Stimulated activated CD8-positive, alpha-beta memory T cell treated with anti-CD3 and anti-CD28 coated beads, Interleukin-7, amount 100 ng/mL, for 1 hour (primary cell): Measurements from ENCODE around the gene CTAGE1.

Experiments used
- DNase-seq, 2 donors: peaks; one replicate each; pipeline ENCODE4 v3.0.0-alpha.2; 2020; ENCODE audit warnings: low read depth in 2 of 2

CTAGE1 gene

DNA sequence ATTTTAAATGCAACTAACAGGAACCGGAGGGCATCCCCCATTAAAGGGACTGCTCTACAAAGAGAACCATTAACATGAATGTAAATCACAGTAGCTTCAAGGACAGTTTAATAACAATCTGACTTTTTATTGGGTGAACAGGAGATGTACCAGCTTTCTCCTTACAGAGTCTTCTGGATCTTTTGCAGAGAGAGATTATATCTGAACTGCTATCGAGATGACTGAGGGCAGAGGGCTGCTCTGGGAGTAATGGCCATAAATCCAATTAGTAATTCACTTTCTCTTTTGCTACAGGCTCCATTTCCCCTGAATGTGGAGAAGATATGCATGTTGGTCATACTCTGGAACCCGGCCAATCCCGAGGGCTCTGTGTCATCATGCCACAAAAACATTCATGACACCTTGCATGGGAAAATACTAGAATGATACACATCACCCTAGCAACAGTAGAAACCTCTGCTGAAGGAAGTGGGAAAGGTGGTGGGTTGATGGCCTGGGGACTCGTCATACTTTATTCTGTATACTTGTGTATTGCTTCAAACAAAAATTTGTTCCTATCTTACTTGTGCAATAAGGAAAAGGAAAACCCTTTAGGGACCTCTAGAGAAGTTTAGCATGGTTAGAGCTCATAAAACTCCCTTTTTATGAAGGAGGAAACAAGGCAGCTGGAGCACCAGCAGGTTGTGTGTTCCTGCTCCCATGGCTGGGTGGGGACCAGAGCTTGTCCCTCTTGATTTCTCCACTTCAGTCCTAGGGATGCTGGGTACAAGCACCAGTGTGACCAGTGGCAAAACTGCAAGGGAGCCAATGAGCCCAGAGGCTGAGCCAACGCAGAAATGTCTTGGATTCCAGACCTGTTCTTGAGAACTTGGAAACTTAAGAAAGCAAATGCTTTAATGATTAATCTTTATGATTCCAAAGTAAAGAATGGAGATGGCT is 26.0 kb downstream of the CTAGE1 start:
- peak; percentile 16 to 53 for DNase-seq

DNA sequence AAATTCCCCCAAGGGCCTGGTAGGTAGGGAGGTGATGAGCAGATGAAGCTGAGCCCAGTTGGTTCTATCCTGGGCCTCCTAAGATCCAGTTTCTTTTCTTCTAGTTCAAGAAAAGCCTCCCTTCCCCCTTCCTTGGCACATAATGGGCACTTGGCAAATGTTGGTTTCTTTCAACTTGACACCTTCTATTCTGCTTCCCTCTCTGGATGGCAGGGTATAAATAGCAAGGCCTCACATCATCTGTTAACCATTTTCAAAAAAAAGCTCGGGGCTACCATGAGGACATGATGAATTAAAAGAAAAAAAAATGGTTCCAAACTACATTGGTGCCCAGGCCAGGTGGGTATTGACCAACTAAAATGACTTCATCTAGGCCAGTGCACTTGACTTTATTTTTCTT is 29.9 kb downstream of the CTAGE1 start:
- DNase-seq: no peak

DNA sequence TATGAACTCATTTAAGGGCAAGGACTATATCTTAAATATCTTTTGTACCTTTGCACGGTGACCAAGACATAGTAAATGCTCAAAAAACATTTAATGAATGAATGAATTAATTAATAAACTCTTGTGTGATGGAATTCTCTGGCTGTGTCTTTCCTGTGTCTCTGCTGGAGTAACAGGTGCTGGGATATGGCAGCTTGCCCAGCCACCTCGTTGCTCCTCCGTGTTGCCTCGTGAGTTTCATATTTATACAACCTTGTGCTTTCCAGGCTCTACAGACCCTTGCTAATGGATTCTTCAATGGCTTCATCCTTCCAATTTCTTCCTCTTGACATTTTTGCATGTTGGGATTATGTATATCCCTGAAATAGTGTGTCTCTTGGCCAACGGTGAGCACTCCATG is 30.4 kb downstream of the CTAGE1 start:
- DNase-seq: no peak

DNA sequence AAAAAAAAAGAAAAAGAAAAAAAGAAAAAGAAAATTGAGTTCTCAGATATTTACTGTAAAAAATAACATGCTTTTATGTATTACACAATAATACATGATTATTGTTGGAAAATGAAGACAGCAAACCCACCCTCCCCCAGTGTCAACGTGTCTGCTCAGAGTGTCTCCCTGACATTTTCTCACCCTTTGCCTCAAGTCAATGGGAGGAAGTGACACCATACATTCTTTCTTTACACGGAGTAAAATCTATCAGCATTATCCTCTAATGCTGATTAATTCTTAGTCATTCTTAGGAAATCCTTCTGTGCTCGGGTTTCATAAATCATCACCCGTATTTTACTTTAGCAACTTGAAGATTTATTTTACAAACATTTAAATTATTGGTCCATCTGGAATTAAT is 32.0 kb downstream of the CTAGE1 start:
- DNase-seq: no peak

DNA sequence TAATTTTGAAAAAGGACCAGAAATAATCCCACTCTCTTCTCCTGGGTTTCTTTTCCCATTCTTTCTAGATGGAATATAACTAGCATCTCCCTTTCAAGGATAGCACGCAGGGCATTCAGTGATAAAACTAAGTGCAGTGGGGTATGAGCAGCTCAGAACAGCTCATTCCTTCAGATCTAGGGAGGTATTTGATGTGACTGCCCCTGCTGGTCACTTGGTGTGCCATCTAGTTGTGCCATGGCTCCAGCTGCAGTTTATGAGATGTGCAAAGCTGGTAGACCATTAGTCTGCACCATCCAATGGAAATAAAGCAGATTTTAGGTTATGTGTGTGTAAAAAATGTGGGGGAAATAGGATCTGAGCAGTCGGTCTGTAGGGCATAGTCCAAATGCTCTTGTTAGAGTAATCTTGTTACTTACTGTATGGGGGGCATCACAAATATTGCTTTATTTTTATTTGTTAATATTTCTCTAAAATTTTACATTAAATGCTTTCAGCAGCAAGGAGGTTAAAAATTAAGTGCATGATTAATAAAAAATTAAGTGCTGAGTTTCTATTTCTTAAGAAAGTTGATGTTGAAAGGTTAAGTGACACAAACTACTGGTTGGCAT is 38.9 kb downstream of the CTAGE1 start:
- no peak for DNase-seq

DNA sequence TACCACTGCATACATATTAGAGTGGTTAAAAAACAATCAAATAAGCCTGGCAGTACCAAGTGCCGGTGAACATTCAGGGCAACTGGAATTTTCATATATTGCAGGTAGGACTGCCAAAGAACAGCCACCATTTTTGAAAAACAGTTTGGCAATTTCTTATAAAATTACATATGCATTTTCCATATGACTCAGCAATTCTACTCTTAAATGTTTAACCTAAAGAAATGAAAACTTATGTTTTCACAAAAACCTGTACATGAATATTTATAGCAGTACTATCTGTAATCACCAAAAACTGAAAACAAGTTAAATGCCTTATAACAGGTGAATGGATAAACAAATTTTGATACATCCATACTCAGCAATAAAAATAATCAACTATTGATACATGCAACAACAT is 39.9 kb downstream of the CTAGE1 start:
- no peak for DNase-seq

DNA sequence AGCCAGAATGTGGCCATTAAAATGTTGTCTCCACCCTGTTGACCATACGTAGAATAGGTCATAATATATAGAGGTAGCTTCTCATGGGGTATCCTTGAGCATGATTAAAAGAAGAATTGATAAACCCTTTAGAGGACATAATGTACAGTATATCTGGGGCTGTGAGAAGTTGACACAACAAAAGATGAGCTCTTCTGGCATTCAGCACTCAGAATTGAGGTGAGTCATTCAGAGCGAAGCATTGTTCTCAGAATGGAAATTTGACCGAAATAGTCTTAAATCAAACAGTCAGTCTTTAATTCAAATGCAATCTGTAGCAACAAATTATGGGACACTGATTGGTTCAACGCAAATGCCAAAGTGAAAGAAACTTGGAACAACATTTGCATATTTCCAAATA is 47.3 kb downstream of the CTAGE1 start:
- DNase-seq: no peak

DNA sequence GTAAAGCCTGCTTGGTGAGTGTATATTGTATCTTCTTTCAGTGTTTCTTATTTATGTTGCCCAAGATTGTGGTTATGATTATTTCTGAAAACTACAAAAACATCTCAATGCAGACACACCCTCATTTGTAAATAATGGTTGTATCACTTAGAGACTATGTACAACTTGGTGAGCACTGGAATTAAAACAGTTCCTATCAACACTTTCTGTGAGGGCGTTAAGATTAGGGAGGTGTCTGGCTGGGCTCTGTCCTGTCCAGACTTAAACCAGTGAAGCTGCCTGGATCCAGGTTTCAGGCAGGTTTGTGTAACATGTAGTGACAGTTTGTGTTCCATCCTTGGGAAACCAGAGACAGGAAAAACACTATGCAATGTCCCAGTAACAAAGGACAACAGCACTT is 49.7 kb downstream of the CTAGE1 start:
- no peak for DNase-seq

DNA sequence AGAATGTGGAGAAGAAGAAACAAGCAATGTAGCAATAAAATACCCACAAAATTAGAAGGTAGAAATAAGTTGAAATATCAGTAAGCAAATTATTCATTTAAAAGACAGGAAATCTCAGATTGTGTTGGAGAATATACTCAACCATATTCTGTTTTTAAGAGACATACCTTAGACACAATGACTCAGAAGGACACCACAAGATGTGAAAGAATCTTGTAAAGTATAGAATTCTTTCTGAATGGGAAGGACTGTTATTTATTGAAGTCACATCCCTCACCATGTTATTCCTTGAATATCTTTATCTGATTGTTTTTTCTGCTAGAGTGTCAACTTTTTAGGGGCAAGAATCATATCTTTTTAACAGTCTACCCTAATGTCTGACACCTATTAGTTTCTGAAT is 50.4 kb downstream of the CTAGE1 start:
- no peak for DNase-seq

DNA sequence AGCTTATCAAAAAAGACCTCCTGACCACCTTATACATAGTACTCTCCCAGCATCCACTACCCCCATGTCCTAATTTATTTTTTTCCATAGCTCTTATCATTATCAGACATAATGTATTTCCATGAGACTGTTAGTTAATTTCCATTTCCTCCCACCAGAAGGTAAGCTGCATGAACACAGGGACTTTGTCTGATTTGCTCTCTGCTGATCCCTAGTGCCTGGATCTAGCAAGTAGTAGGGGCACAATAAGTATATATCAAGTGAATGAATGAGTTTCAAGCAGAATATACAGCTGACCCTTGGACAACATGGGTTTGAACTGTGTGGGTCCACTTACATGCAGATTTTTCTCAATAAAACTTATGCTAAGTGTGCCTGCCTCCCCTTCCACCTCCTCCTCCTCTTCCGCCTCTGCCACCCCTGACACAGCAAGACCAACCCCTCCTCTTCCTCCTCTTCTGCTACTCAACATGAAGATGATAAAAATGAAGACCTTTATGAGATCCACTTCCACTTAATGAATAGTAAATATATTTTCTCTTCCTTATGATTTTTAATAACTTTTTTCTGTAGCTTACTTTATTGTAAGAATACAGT is 53.8 kb downstream of the CTAGE1 start:
- no peak for DNase-seq
